Astrocyte (in vitro differentiated cells and primary cell): Measurements from ENCODE around the gene RFESD. TPM values are rescaled to one million over a fixed set of nuclear protein-coding genes. Genes with fewer than 3 reads are reported as not detected.
A peak's percentile ranks its signal among the peaks of the same experiment; 100 is the strongest.

Experiments used
- DNase-seq: peaks from one replicate; pipeline ENCODE4 v3.0.0-alpha.2; 2010; ENCODE audit warnings: low read depth
- FAIRE-seq: peaks from 2 replicates; lab custom pipeline; 2011; peaks lifted over from hg19 to GRCh38; lab: Jason Lieb, UNC
- H2AFZ ChIP-seq: 2 replicates; pipeline ENCODE4 v1.6.0; 2012; ENCODE audit warnings: low read depth, low read length, inconsistent platforms
- H3K27ac ChIP-seq: 2 replicates; pipeline ENCODE4 v1.5.1; 2011; ENCODE audit warnings: low read depth, low read length, inconsistent platforms
- H3K27me3 ChIP-seq: 2 replicates; pipeline ENCODE4 v1.6.0; 2011; ENCODE audit warnings: low read length, inconsistent platforms; ENCODE audit not compliant: insufficient read depth
- H3K36me3 ChIP-seq: 2 replicates; pipeline ENCODE4 v1.5.1; 2011; ENCODE audit warnings: low read length, inconsistent platforms; ENCODE audit not compliant: insufficient read depth
- H3K4me1 ChIP-seq: 2 replicates; pipeline ENCODE4 v1.5.1; 2011; ENCODE audit warnings: low read length, inconsistent platforms; ENCODE audit not compliant: insufficient read depth
- H3K4me2 ChIP-seq: 2 replicates; pipeline ENCODE4 v1.6.0; 2012; ENCODE audit warnings: low read length, inconsistent platforms
- H3K4me3 ChIP-seq: 2 replicates; pipeline ENCODE4 v1.5.1; 2011; ENCODE audit warnings: low read depth, mild to moderate bottlenecking, low read length, inconsistent platforms; ENCODE audit not compliant: insufficient read depth
- H3K79me2 ChIP-seq: 2 replicates; pipeline ENCODE4 v1.6.0; 2012; ENCODE audit warnings: mild to moderate bottlenecking, low read length, inconsistent platforms; ENCODE audit not compliant: insufficient read depth
- H3K9ac ChIP-seq: 2 replicates; pipeline ENCODE4 v1.6.0; 2012; ENCODE audit warnings: mild to moderate bottlenecking, low read length, inconsistent platforms
- H3K9me3 ChIP-seq: 2 replicates; pipeline ENCODE4 v1.5.1; 2012; ENCODE audit warnings: low read depth, mild to moderate bottlenecking, low read length, inconsistent platforms; ENCODE audit not compliant: insufficient read depth
- H4K20me1 ChIP-seq: 2 replicates; pipeline ENCODE4 v1.6.0; 2012; ENCODE audit warnings: low read length, inconsistent platforms; ENCODE audit not compliant: insufficient read depth
- H3K27ac Mint-ChIP-seq: one replicate; pipeline ENCODE4 v1.8.0; 2021; ENCODE audit warnings: mild to moderate bottlenecking, mixed read lengths; ENCODE audit not compliant: unreplicated experiment
- H3K27me3 Mint-ChIP-seq: one replicate; pipeline ENCODE4 v1.8.0; 2021; ENCODE audit warnings: low read depth, mixed read lengths; ENCODE audit not compliant: unreplicated experiment
- H3K36me3 Mint-ChIP-seq: one replicate; pipeline ENCODE4 v1.8.0; 2021; ENCODE audit warnings: low read depth, mixed read lengths; ENCODE audit not compliant: unreplicated experiment
- H3K4me1 Mint-ChIP-seq: one replicate; pipeline ENCODE4 v1.8.0; 2021; ENCODE audit warnings: low read depth, mixed read lengths; ENCODE audit not compliant: unreplicated experiment
- H3K4me3 Mint-ChIP-seq: one replicate; pipeline ENCODE4 v1.8.0; 2021; ENCODE audit warnings: mild to moderate bottlenecking, moderate library complexity, mixed read lengths; ENCODE audit not compliant: unreplicated experiment
- H3K9me3 Mint-ChIP-seq: one replicate; pipeline ENCODE4 v1.8.0; 2021; ENCODE audit warnings: mild to moderate bottlenecking, mixed read lengths; ENCODE audit not compliant: unreplicated experiment
- CTCF ChIP-seq: IDR thresholded peaks from 2 replicates; pipeline ENCODE4 v1.5.1; 2011; ENCODE audit warnings: low read depth, mild to moderate bottlenecking, inconsistent platforms, low read length, moderate library complexity; ENCODE audit not compliant: insufficient read depth
- EZH2 ChIP-seq: IDR thresholded peaks from 2 replicates; pipeline ENCODE4 v1.6.1; 2012; ENCODE audit warnings: mild to moderate bottlenecking, low read length, inconsistent platforms; ENCODE audit not compliant: insufficient read depth
- total RNA-seq: library from RNA; stranded (reverse); gene quantifications from 2 replicates; pipeline ENCODE4 v1.2.1, GENCODE V29; 2021

RFESD gene
- total RNA-seq, 1 donor from 2014 or later, result 2.2 TPM

DNA sequence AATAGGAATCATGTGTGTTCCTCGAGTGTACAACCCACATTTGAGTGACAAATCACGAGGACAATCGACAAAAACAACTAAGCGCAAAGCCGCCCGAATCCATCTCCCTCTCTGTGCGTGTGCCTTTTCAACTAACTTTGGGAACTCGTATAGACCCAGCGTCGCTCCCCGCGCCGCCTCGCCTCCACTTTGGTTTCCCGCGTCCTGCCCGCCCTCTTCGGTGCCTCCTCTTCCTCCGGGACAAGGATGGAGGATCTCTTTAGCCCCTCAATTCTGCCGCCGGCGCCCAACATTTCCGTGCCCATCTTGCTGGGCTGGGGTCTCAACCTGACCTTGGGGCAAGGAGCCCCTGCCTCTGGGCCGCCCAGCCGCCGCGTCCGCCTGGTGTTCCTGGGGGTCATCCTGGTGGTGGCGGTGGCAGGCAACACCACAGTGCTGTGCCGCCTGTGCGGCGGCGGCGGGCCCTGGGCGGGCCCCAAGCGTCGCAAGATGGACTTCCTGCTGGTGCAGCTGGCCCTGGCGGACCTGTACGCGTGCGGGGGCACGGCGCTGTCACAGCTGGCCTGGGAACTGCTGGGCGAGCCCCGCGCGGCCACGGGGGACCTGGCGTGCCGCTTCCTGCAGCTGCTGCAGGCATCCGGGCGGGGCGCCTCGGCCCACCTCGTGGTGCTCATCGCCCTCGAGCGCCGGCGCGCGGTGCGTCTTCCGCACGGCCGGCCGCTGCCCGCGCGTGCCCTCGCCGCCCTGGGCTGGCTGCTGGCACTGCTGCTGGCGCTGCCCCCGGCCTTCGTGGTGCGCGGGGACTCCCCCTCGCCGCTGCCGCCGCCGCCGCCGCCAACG lies 26.3 kb upstream of the RFESD start, which contains the start of gene GPR150:
Gene GPR150 (plus strand): TSS at position 58 of the 840 bp plus-strand sequence. CDS start 189 bp downstream, at position 247.
- Histone ChIP-seq H3K36me3 (no peaks in the 10 kb centered on the region), H4K20me1 (no peaks in the 10 kb centered on the region), H3K4me1 (peaks cover 19% of the 10 kb centered on the region), H3K27ac (no peak within 1 kb of the TSS), H3K79me2 (no peaks in the 10 kb centered on the region), H3K9ac (peak within 1 kb of the TSS; percentile 62), H3K27me3 (peaks cover 4% of the 10 kb centered on the region), H2AFZ (peak within 1 kb of the TSS; percentile 96), H3K4me2 (peak within 1 kb of the TSS; percentile 93), H3K9me3 (no peaks in the 10 kb centered on the region), H3K4me3 (peak within 1 kb of the TSS; percentile 64)
- Mint-ChIP-seq H3K4me1 (peaks cover 4% of the 10 kb centered on the region), H3K9me3 (peaks cover 4% of the 10 kb centered on the region), H3K27ac (no peak within 1 kb of the TSS), H3K36me3 (peaks cover 3% of the 10 kb centered on the region), H3K4me3 (peak within 1 kb of the TSS; percentile 80), H3K27me3 (peaks cover 44% of the 10 kb centered on the region)
- peak; percentile 24 for DNase-seq
- no peak for TF ChIP-seq EZH2
- FAIRE-seq, result no peak

DNA sequence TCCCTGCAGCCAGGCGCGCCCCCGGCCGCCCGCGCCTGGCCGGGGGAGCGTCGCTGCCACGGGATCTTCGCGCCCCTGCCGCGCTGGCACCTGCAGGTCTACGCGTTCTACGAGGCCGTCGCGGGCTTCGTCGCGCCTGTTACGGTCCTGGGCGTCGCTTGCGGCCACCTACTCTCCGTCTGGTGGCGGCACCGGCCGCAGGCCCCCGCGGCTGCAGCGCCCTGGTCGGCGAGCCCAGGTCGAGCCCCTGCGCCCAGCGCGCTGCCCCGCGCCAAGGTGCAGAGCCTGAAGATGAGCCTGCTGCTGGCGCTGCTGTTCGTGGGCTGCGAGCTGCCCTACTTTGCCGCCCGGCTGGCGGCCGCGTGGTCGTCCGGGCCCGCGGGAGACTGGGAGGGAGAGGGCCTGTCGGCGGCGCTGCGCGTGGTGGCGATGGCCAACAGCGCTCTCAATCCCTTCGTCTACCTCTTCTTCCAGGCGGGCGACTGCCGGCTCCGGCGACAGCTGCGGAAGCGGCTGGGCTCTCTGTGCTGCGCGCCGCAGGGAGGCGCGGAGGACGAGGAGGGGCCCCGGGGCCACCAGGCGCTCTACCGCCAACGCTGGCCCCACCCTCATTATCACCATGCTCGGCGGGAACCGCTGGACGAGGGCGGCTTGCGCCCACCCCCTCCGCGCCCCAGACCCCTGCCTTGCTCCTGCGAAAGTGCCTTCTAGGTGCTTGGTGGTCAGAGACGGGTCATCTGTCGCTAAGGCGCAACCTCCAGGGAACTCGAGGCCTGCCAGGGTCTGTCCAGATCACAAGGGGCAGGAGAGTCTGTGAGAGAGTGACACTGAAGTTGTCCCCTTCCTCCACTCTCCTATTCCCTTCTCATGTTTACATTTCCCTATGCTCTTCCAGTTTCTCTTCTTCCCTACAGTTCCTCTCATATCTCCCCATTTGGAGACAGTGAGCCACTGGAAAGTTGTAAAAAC lies 25.4 kb upstream of the RFESD start:
- H2AFZ ChIP-seq, result peak overlapping the region; percentile 96
- Mint-ChIP-seq H3K4me3 (peak overlapping the region; percentile 78), H3K27me3 (peaks cover 45% of the 10 kb centered on the region), H3K27ac (peak overlapping the region; percentile 9), H3K36me3 (peaks cover 3% of the 10 kb centered on the region), H3K9me3 (peaks cover 4% of the 10 kb centered on the region), H3K4me1 (peaks cover 4% of the 10 kb centered on the region)
- no peak for FAIRE-seq
- peaks cover 4% of the 10 kb centered on the region for H3K27me3 ChIP-seq
- H3K79me2 ChIP-seq, result no peaks in the 10 kb centered on the region
- no peaks in the 10 kb centered on the region for H3K36me3 ChIP-seq
- DNase-seq, result no peak
- peaks cover 19% of the 10 kb centered on the region for H3K4me1 ChIP-seq
- no peaks in the 10 kb centered on the region for H4K20me1 ChIP-seq
- H3K27ac ChIP-seq, result no peak overlapping the region
- H3K4me2 ChIP-seq, result peak overlapping the region; percentile 93
- peak overlapping the region; percentile 28 for H3K9ac ChIP-seq
- TF ChIP-seq EZH2 (no peak), CTCF (no peak)
- peak overlapping the region; percentile 64 for H3K4me3 ChIP-seq
- no peaks in the 10 kb centered on the region for H3K9me3 ChIP-seq
